HG02610 (cell line): ENCODE results near the gene SVIL.
A peak's percentile ranks its signal among the peaks of the same experiment; 100 is the strongest.
"Not testable (repeated sequence)": the region's sequence is repeated elsewhere in the genome, so short reads cannot be mapped to it uniquely, and the experiment has no call there.

Source experiments
- ATAC-seq: cut with Tn5 transposase; IDR thresholded peaks from one replicate; pipeline ENCODE4 v1.9.1; 2021; ENCODE audit warnings: mild to moderate bottlenecking, moderate library complexity; ENCODE audit not compliant: unreplicated experiment

The SVIL gene

DNA sequence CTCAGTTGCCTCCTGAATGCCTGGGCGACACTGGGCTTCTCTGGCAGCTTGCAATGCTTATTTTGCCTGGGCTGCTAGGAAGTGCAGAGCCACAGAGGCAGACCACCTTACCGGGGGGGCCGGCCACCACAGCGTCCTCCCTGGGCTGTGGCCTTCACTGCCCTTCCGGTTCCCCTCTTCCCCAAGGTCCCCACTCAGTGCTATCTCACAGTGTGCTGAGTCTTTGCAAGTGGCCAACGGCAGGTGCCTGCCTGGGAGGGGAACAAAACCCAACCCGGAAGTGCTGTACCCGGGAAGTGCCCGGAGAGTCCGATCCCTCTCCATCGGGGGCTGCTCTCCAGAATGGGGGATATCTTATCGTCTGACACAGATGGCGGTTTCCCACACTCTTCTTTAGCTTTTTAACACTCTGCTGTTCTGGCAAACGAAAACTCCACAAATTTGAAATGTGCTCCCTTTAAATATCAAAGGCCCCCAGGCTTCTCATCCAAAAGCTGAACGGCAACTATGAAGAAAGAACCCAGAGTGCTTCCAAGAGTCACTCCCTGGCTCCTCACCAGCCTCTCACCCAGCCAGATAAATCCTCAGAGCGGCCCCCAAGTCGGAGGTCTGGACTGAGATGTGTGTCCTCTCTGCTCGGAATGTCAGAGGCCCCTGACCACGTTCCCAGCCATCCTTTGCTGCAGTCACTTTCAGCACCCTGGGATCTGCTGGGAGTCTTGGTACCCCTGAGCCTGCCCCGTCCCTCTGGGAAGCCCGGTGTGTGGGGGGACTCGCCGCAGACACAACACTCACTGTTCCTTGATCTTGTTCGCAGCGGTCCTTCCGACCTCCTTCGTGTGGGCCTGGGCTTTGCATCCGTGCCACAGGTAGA lies 165.1 kb downstream of the SVIL start:
- ATAC-seq, result no peak

DNA sequence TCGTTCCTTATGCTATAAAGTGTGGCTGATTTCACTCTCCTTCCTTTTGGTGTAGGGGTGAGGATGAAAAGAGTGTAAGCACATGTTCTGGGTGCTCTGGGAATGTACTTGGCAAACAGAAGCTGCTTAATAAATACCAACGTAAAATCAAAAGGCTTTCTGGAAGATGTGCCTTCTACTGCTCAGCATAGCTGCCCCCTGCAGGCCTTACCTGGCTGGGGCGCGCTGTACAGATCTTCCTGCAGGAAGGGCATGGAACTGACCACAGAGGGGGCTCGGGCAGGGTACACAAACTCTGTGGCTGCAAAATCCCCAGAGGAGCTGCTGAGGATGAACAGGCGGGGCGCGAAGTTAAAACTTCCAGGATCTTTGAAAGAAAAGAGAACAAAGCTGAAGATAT lies 169.4 kb downstream of the SVIL start:
- no peak for ATAC-seq

DNA sequence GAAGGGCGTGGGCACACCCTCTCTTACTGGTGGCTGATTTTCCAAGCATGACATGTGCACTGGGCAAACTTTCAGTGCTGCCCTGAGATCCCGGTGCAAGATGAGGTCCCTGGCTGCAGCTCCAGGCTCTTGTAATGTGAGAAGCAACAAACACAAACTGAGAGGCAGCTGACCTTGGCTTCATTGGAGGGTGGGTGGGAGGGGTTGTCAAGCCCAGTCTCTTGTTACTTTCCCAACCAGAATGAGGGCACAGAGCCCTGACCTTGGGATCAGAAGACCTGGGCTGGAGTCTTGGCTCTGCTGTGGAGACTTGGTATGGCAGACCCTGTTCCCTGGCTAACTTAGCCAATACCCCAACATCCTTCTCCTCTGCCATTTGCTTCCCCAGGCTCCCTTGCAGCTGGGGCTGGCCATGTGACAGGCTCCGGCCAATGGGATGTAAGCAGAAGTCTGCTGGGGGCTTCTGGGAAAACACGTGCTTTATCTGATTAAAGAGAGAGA lies 170.1 kb downstream of the SVIL start:
- ATAC-seq, result not testable (repeated sequence)

DNA sequence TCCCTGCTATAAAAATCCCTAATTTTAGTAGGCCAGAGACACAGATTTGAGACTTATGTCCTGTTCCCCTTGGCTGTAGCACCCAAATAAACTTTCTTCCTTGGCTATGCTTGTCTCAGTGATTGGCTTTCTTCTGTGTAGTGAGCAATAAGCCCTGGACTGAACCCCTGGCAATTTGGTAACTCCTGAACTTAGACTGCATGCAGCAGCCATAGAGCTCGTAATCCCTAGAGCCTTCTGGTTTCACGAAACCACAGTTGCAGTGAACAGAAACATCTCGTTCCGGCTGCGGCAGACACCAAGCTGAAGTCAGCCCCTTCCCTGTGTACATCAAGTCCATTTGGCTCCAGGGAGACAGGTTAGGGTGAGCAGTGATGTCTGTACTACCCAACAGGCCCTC lies 173.7 kb downstream of the SVIL start:
- no peak for ATAC-seq

DNA sequence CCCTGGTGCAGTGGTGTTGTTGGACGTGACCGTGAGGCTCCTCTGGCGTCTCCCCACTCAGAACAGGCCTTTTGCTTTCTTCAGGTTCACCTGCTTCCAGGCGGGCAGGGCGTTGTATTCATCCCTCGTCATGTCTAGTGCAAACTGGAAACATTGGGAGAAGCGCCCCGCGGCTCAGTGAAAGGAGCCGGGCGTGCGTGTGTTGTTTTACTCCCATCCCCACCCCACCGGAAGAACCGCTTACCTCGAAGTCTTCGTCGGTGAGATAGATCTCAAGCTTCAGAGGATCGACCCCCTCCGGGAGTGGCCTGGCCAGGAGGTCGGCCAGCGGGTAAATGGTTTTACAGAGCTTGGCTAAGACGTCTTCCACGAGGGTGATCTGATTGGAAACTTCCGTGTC lies 176.6 kb downstream of the SVIL start:
- not testable (repeated sequence) for ATAC-seq

DNA sequence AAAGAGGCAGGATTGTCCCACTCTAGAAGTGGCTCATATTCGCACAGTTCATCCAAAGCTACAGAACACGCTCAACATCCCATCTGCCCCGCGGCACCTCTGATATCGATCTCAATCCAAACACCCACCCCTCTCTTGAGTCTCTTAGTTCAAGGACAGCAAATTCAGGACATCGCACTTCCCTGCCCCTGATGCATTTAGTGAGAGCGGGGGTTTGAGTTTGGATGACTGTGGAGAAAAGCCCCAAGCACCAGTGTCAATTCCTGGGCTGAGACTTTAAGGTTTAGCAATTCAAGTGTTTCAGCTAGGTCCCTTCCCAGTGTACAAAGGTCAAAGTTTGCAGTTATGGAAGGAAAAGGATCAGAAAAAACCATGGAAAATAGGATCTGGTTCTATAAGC lies 179.7 kb downstream of the SVIL start:
- ATAC-seq, result no peak

DNA sequence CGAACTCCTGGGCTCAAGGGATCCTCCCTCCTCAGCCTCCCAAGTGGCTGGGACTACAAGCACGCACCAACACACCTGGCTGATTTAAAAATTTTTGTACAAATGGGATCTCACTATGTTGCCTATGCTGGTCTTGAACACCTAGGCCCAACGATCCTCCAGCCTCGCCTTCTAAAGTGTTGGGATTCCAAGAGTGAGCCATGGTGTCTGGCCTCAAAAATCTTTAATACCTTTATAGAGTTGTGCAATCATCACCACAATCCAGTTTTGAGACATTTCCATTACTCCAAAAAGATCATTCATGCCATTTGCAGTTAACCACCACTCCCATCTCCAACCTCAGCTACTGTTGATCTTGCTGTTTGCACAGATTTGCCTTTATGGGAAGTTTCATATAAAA lies 180.5 kb downstream of the SVIL start:
- ATAC-seq, result no peak

DNA sequence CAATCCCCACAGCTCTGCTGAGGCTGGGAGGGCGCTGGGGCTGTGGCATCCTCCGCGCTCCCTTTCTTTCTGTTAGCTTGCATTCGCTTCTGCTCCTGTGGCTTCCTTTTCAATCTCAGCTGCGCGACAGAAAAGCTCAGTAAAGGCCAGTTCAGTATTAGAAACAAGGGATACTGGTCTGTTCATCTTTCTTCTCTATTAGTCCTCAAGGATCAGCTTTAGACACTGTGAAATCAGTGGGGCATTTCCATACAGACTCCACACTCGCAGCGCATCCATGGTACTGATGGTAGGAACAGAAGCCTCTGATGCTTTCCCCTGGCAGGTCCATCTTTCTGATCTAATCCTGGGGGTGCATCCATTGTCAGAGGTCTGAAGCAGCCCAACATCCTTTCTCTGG lies 182.2 kb downstream of the SVIL start:
- no peak for ATAC-seq

DNA sequence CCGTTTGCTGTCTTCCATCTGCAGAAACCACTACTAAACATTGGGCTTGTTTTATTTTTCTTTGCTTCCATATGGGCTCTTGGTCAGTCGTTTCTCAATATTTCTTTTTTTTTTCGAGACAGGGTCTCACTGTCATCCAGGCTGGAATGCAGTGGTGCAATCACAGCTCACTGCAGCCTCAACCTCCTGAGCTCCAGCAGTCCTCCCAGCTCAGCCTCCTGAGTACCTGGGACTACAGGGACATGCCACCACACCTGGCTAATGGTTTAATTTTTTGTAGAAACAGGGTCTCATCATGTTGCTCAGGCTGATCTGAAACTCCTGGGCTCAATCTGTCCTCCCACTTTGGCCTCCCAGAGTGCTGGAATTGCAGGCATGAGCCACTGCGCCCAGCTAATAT lies 182.8 kb downstream of the SVIL start:
- ATAC-seq, result no peak

DNA sequence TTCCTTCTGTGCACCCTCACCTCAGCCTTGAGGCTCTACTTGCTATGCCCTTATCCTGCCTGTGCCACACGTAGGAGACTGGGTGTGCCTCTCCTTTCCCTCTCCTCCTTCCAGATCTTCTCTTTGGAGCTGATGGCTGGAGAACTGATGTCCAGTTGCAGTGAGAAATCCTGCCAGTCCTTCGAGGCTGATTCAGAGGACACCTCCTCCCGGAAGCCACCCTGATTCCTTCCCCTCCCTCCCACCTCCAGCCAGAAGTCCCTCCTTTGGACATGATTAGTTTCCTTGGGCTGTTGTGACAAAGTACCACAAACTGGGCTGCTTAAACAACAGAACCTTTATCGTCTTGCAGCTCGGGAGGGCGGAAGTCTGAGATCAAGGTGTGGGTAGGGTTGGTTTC lies 184.4 kb downstream of the SVIL start:
- no peak for ATAC-seq

DNA sequence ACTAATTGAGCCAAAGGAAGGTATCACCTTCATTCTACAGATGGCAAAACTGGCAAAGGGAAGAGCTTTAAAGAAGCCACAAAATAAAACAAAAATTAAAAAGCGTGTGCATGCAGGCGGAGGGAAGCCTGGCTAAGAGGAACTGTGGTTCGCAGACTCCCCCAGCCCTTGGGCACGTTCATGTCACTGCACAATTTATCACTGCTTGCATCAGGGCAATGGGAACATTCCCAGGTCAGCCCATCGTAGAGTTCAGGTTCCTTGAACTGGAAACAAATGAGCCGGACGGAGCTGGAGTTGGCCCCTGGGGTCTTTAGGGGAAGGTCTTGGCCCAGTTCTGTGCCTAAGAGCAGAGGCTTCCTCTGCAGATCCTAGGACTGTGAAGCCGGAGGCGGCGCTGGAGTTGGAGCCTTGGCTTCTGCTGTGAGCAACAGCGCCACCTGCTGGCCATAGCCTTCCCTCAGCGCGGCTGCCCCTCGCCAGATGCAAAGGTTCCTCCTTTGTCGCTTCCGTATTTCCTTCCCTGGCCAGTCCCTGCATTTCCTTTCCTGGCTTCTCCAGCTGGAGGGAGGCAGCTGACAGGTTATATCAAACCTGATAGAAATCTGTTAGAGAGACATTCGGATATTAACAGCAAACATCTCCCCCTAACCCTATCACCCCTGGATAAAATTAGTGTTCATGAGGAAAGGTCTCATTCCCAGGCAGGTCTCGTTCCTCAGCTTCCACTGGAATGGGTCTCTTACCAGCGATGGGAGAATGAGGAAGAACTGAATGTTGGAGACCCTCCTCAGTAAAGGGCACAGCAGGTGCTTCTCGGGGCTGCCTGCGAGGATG lies 185.8 kb downstream of the SVIL start:
- peak; percentile 94 for ATAC-seq

DNA sequence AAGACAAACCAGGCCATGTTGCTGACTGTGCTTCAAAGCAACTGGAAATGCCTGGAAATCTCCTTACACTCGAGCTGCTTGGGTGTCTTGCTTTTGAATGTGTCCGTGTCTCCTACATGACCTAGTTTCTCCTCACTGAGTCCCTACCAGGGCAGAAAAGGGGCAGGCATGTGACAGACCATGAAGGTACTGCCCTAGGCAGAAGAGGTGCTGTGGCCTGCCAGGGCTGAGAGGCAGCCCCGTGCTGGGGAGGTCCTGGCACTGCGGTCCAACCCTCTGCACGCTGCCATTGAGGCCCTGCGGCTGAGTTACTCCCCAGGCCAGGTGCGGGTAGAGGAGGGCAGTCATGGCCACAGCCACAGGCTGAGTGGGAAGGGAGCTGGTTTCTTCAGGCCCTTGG lies 186.6 kb downstream of the SVIL start:
- ATAC-seq, result no peak

DNA sequence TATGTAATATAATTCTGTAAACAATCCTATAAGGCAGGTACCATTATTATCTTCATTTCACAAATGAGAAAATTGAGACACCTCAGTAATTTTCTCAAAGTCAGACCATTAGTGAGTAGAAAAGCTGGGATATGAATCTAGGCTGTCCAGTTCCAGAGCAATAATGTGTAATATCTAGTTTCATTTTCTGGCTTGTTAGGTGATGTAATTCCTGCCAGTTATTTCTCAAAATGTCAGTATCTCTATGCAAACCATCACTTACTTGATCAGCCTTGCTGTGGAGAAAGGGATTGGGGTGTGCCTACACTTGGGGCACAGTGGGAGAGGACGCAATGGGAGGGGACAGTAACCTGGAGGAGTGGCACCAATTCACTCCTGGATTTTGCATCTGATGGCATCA lies 188.4 kb downstream of the SVIL start:
- ATAC-seq, result no peak

DNA sequence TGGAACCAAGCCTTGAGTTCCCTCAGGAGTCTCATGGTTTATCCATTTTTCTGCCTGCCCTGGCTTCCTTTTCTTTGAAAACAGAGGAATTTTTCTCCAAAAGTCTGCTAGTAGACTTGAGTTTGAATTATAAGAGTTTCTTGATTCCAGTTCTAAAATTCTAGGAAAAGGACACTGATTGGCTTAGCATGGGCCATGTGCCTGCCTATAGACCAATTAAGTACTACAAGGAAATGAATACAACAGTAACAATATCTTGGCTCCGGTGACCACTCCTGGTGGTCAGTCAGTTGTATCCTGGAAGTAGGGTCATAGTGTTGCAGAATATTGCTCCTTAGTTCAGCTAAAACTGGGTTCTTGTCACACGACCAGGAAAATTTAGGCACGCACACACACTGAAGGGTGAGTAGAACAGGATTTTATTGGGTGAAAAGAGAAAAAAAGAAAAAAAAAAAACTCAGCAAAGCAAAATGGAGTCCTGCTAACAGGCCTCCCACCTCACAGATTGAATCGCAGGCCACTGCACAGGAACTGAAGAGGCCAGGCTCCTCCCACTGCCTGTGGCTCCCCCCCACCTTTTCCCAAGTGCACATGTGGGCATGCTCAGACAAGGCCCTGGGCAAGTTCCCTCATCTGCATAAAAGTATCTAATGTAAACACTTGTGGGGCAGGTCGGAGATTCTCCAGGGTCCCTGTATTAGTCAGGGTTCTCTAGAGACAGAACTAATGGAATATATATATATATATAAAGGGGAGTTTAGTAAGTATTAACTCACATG lies 190.8 kb downstream of the SVIL start:
- ATAC-seq, result no peak

DNA sequence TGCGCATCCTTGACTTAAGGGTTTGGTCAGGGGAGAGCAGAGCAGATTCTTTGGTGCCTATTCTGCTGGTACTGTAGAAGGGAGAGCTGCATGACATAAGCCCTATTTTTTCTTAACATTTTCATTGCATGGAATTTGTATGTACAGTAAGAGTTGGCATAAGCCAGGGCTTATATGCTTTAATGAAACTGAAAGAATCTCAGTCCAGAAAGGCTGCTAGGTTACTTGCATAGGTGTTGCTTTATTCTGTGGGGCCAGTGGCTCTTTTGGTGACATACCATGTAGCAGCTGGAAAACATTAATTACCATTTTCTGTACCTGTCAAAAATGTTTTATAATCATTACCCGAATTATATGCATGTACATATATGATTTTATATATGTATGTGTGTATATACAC lies 193.8 kb downstream of the SVIL start:
- no peak for ATAC-seq

DNA sequence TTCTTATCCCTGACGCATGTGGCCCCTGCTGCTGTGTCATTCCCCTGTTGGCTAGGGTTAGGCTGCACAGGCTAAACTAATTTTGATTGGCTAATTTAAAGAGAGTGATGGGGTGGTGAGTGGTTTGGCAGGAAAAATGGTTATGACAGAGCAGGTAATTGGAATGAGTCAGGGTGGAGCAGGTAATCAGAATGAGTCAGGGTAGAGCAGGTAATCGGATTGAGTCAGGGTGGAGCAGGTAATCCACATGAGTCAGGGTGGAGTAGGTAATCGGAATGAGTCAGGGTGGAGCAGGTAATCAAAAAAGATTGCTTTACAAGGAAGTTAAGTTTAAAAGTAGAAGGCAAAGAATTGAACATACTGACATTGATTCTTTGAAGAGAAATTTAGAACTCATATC lies 195.8 kb downstream of the SVIL start:
- ATAC-seq, result not testable (repeated sequence)

DNA sequence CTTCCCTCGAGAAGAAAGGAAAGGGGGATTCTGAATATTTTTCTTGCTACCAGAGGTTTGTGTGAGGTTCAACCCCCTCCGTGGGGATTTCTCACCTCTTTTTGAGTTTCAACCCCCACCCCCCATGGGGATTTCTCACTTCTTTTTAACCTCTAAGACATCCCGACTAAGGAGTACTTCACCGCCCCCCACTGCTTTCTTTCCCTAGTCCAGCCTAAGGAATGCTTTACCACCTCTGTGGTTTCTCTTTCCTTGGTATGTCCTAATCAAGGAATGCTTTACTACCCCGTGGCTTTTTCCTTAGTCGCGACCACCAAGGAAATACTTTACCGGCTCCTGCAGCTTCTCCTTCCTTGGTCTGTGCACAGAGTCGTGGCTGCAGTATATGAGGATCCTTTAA lies 196.5 kb downstream of the SVIL start:
- ATAC-seq, result no peak

DNA sequence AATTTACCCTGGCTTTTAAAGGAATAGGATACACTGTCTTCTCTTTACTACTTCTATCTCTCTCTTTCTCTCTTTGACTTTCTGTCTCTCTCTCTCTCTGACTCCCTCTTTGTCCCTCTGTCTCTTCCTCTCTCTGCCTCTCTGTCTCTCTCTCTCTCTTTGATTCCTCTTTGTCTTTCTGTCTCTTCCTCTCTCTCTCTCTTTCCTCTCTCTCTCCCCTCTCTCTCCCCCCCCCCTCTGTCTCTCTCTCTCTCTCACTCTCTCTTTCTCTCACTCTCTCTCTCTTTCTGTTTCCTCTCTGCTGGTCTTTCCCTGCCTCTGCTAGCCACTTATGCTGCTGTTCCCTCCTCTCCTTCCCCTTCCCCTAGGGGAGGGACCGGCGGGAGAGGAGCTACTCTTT lies 196.9 kb downstream of the SVIL start:
- no peak for ATAC-seq

DNA sequence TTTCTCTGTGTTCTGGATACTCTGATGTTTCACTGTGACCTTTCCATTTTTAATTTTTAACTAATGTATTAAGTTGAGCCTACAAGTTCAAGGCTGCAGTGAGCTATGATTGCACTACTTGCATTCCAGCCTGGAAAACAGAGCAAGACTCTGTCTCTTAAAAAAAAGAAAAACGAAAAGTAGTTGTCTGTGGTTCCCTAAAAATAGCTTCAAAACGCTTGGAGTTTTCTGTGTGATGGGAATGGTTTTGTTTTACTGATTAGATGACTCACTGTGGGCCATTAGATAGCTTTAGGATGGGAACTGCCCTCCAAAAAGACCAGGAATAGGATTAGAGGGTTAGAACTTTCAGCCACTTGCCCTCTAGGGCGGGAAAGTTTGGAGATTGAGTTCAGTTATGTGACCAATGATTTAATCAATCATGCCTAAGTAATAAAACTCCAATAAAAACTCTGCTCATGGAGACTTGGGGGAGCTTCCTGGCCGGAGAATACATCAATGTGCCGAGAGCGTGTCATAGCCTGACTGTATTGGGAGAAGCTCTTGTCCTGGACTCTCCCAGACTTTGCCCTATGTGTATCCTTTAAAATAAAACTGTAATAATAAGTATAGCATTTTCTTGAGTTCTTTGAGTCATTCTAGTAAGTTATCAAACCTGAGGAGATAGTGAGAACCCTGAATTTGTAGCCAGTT lies 198.8 kb downstream of the SVIL start:
- no peak for ATAC-seq

DNA sequence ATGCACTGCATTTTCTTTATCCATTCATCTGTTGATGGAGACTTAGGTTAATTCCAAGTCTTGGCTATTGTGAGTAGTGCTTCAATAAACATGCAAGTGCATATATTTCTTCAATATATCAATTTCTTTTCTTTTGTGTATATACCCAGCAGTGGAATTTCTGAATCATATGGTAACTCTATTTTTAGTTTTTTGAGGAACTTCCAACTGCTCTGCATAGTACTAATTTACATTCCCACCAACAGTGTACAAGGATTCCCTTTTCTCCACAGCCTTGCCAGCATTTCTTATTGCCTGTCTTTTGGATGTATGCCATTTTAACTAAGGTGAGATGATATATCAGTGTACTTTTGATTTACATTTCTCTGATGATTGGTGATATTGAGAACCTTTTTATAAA lies 200.7 kb downstream of the SVIL start:
- no peak for ATAC-seq

DNA sequence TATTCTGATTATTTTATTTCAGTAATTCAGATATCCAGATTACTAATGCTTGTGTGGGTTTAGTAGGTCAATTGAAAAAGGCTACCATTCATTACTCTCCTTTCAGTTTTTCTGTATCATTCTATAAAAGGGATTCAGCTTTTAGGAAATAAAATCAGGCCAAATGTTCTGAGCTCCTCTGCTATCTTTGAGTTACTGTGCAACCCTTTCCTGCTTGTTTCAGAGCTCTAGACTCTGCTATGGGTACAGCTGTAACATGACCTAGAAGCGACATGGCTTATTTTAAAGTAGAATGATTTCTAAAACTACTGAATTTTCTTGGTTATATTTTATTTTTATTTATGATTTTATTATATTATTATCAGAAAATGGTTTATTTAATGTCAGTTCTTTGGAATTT lies 203.1 kb downstream of the SVIL start:
- no peak for ATAC-seq
